IMR-90 (cell line): ENCODE measurements around the gene ELAVL1. TPM values are rescaled to one million over a fixed set of nuclear protein-coding genes. Genes with fewer than 3 reads are reported as not detected.

Source experiments
- ATAC-seq: fragments of 200-7000 bp; cut with Tn5 transposase; 2 replicates; pipeline ENCODE4 v1.9.1; 2020; ENCODE audit warnings: low read depth, mild to moderate bottlenecking, moderate library complexity
- BruUV-seq: library from RNA; stranded (reverse); fragments of 400-500 nt; replicated peaks from 2 replicates; lab custom pipeline; 2021; lab: Mats Ljungman, UMichigan
- CTCF ChIA-PET: fragments of 300-600 bp; formaldehyde crosslinking; extraction: SDS; loops from one replicate; lab custom pipeline; 2021; ENCODE audit warnings: antibody characterized with exemption; lab: Yijun Ruan, JAX
- POLR2A ChIA-PET: fragments of 300-600 bp; sonication (Branson Sonifier 250); formaldehyde crosslinking; loops from one replicate; lab custom pipeline; 2022; ENCODE audit warnings: antibody characterized with exemption; ENCODE audit not compliant: unreplicated experiment; lab: Charles Lee
- DNase-seq: peaks from one replicate; pipeline ENCODE4 v3.0.0; 2013
- H2AFZ ChIP-seq: replicated peaks from 2 replicates; pipeline ENCODE3; 2013; ENCODE audit warnings: low read length, mild to moderate bottlenecking; ENCODE audit not compliant: poor library complexity
- H2AK5ac ChIP-seq: 2 replicates; pipeline ENCODE4 v1.6.1; 2013; ENCODE audit warnings: low read depth, low read length, inconsistent platforms
- H2AK9ac ChIP-seq: replicated peaks from 2 replicates; pipeline ENCODE3; 2013; ENCODE audit warnings: mild to moderate bottlenecking, low read depth, low read length, moderate library complexity; ENCODE audit not compliant: poor library complexity
- H2BK120ac ChIP-seq: 2 replicates; pipeline ENCODE4 v1.6.1; 2013; ENCODE audit warnings: low read depth, low read length, inconsistent platforms
- H2BK15ac ChIP-seq: 3 replicates; pipeline ENCODE4 v1.6.1; 2013; ENCODE audit warnings: low read depth, low read length, inconsistent platforms
- H2BK20ac ChIP-seq: 2 replicates; pipeline ENCODE4 v1.6.1; 2013; ENCODE audit warnings: low read depth, mild to moderate bottlenecking, inconsistent platforms, low read length, moderate library complexity
- H2BK5ac ChIP-seq: 2 replicates; pipeline ENCODE4 v1.6.1; 2013; ENCODE audit warnings: mild to moderate bottlenecking, low read depth, low read length, inconsistent platforms; ENCODE audit not compliant: poor library complexity, severe bottlenecking
- H3K14ac ChIP-seq: replicated peaks from 2 replicates; pipeline ENCODE4 v1.6.1; 2013; ENCODE audit warnings: low read depth, low read length, inconsistent platforms
- H3K18ac ChIP-seq: 2 replicates; pipeline ENCODE4 v1.6.1; 2013; ENCODE audit warnings: low read depth, low read length, control low read depth
- H3K23ac ChIP-seq: 2 replicates; pipeline ENCODE4 v1.6.1; 2013; ENCODE audit warnings: low read depth, low read length, inconsistent platforms
- H3K27ac ChIP-seq: 2 replicates; pipeline ENCODE4 v1.5.1; 2013; ENCODE audit warnings: mild to moderate bottlenecking, control low read depth, low read length; ENCODE audit not compliant: insufficient read depth
- H3K27me3 ChIP-seq: 2 replicates; pipeline ENCODE4 v1.6.1; 2013; ENCODE audit warnings: low read length; ENCODE audit not compliant: control insufficient read depth, insufficient read depth
- H3K36me3 ChIP-seq: 2 replicates; pipeline ENCODE4 v1.6.1; 2013; ENCODE audit warnings: low read length, mixed read lengths; ENCODE audit not compliant: control insufficient read depth, insufficient read depth
- H3K4ac ChIP-seq: 2 replicates; pipeline ENCODE4 v1.6.1; 2013; ENCODE audit warnings: low read depth, low read length, inconsistent platforms
- H3K4me1 ChIP-seq: 2 replicates; pipeline ENCODE4 v1.6.1; 2013; ENCODE audit warnings: low read length, mixed read lengths; ENCODE audit not compliant: control insufficient read depth, insufficient read depth
- H3K4me2 ChIP-seq: 2 replicates; pipeline ENCODE4 v1.6.1; 2013; ENCODE audit warnings: low read depth, mild to moderate bottlenecking, control low read depth, low read length, moderate library complexity
- H3K4me3 ChIP-seq: 2 replicates; pipeline ENCODE4 v1.5.1; 2013; ENCODE audit warnings: low read depth, mild to moderate bottlenecking, control low read depth, low read length, moderate library complexity; ENCODE audit not compliant: insufficient read depth
- H3K56ac ChIP-seq: 2 replicates; pipeline ENCODE4 v1.6.1; 2013; ENCODE audit warnings: low read length, inconsistent platforms; ENCODE audit not compliant: insufficient read depth; ENCODE audit errors: extremely low read depth
- H3K79me1 ChIP-seq, 2 experiments: 2 replicates each; pipeline ENCODE4 v1.6.1; 2013; ENCODE audit warnings: low read length in 2 of 2, inconsistent platforms in 1 of 2, low read depth in 1 of 2
- H3K9ac ChIP-seq: 2 replicates; pipeline ENCODE4 v1.6.1; 2013; ENCODE audit warnings: low read depth, low read length, control low read depth
- H3K9me1 ChIP-seq: 2 replicates; pipeline ENCODE4 v1.6.1; 2013; ENCODE audit warnings: low read length, inconsistent platforms; ENCODE audit not compliant: insufficient read depth
- H3K9me3 ChIP-seq: 2 replicates; pipeline ENCODE4 v1.6.1; 2013; ENCODE audit warnings: low read length; ENCODE audit not compliant: control insufficient read depth, insufficient read depth
- H4K20me1 ChIP-seq: 2 replicates; pipeline ENCODE4 v1.6.1; 2013; ENCODE audit warnings: low read length, inconsistent platforms; ENCODE audit not compliant: insufficient read depth
- H4K5ac ChIP-seq: 2 replicates; pipeline ENCODE4 v1.6.1; 2013; ENCODE audit warnings: mild to moderate bottlenecking, low read depth, low read length, control low read depth
- H4K8ac ChIP-seq, 2 experiments: 2 replicates each; pipeline ENCODE4 v1.6.1; 2013; ENCODE audit warnings: low read depth in 2 of 2, low read length in 2 of 2, control low read depth in 1 of 2, inconsistent platforms in 1 of 2
- H4K91ac ChIP-seq: 2 replicates; pipeline ENCODE4 v1.6.1; 2013; ENCODE audit warnings: low read depth, low read length, inconsistent platforms; ENCODE audit not compliant: insufficient read depth
- CHD1 ChIP-seq: IDR thresholded peaks from 2 replicates; pipeline ENCODE4 v1.6.1; 2012; ENCODE audit warnings: low read depth, low read length, improper control_type of control experiment
- FOS ChIP-seq: fragments of 150-350 bp; IDR thresholded peaks from 2 replicates; pipeline ENCODE4 v1.6.1; 2016; ENCODE audit warnings: low read depth, low read length
- MAFK ChIP-seq: IDR thresholded peaks from 2 replicates; pipeline ENCODE4 v1.6.1; 2012; ENCODE audit warnings: low read depth, low read length, improper control_type of control experiment
- MAZ ChIP-seq: IDR thresholded peaks from 2 replicates; pipeline ENCODE4 v1.6.1; 2012; ENCODE audit warnings: low read depth, mild to moderate bottlenecking, low read length, improper control_type of control experiment, moderate library complexity, borderline replicate concordance
- MXI1 ChIP-seq: IDR thresholded peaks from 2 replicates; pipeline ENCODE4 v1.6.1; 2012; ENCODE audit warnings: low read depth, mild to moderate bottlenecking, low read length, moderate library complexity, borderline replicate concordance
- NFE2L2 ChIP-seq: fragments of 150-350 bp; IDR thresholded peaks from 2 replicates; pipeline ENCODE4 v1.6.1; 2016; ENCODE audit warnings: low read depth, mild to moderate bottlenecking, low read length
- POLR2A ChIP-seq: IDR thresholded peaks from 2 replicates; pipeline ENCODE4 v1.6.1; 2012; ENCODE audit warnings: mild to moderate bottlenecking, low read depth, low read length
- RAD21 ChIP-seq: IDR thresholded peaks from 2 replicates; pipeline ENCODE4 v1.6.1; 2012; ENCODE audit warnings: low read length, improper control_type of control experiment
- RCOR1 ChIP-seq: IDR thresholded peaks from 2 replicates; pipeline ENCODE4 v1.6.1; 2012; ENCODE audit warnings: mild to moderate bottlenecking, low read length, improper control_type of control experiment; ENCODE audit not compliant: insufficient replicate concordance
- RFX5 ChIP-seq: IDR thresholded peaks from 2 replicates; pipeline ENCODE4 v1.8.0; 2012; ENCODE audit warnings: low read depth, mild to moderate bottlenecking, low read length, moderate library complexity
- WGBS, 2 experiments: methylation state at CpG; one replicate each; pipeline versions ENCODE4 v1.1.5 to v1.1.7; 2013; ENCODE audit warnings: missing lambda C conversion rate in 2 of 2; ENCODE audit not compliant: insufficient read length in 1 of 2; ENCODE audit errors: extremely low coverage in 2 of 2; 5-methylcytosine and 5-hydroxymethylcytosine counted together
- dilution Hi-C: fragments of 300-500 bp; cut with HindIII; formaldehyde crosslinking; loops from one replicate; pipeline ENCODE4 v1.14.3; 2018; ENCODE audit warnings: low sequenced_read_pairs; ENCODE audit not compliant: unreplicated experiment
- in situ Hi-C: fragments of 300-500 bp; cut with MboI; formaldehyde crosslinking; loops from 3 replicates; pipeline ENCODE4 v1.14.3; 2019; ENCODE audit warnings: low sequenced_read_pairs, inconsistent platforms, mixed read lengths
- intact Hi-C: fragments of 100-400 bp; cut with micrococcal nuclease; formaldehyde crosslinking; loops from 2 replicates; pipeline ENCODE4 v1.10.0; 2022
- polyA plus RNA-seq, 3 experiments: library from polyadenylated mRNA; depleted of rRNA; stranded (reverse); fragments of >200 nt; gene quantifications; 2 replicates each; pipeline ENCODE4 v1.2.3, GENCODE V29; 2012; ENCODE audit warnings: low replicate concordance in 1 of 3
- total RNA-seq: library from RNA; depleted of rRNA; stranded (reverse); fragments of >200 nt; gene quantifications from 2 replicates; pipeline ENCODE4 v1.2.3, GENCODE V29; 2012
- TF ChIP-seq, protein P1 (sequence below): conservative IDR thresholded peaks from 2 replicates; pipeline ENCODE4 v1.5.1; 2012; ENCODE audit warnings: mild to moderate bottlenecking, low read depth, low read length, improper control_type of control experiment
- TF ChIP-seq, protein P2 (sequence below): fragments of 150-350 bp; IDR thresholded peaks from 2 replicates; pipeline ENCODE4 v1.6.1; 2016; ENCODE audit warnings: low read depth, mild to moderate bottlenecking, low read length, moderate library complexity, borderline replicate concordance
- TF ChIP-seq, protein P3 (sequence below): fragments of 150-350 bp; IDR thresholded peaks from 2 replicates; pipeline ENCODE4 v1.6.1; 2017; ENCODE audit warnings: mild to moderate bottlenecking, antibody characterized with exemption, low read length, low read depth

Gene ELAVL1
- total and polyA plus RNA-seq, 2 of the 4 experiments (the other 2 are of a cell fraction): 55.6 to 59.0 TPM

DNA sequence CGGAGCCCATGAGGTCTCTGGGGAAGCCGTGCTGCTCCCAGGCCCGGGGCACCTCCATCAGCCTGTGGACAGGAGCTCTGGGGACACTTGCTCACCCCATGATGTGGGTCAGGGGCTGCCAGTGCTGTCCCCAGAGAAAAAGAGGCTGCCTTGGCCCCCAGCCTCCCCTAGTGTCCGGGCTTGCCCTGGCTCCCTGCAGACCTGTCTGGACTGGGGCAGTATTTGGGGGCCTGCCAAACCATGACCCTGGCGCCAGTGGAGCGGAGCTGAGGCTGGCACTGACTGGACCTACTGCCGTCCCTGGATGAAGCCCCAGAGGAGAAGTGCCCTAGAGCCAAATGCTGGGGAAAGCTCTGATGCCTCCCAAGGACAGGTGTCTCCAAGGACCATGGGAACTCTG is 30.4 kb downstream of the ELAVL1 start:
- Histone ChIP-seq H2AFZ (no peak overlapping the region), H4K20me1 (peaks cover 61% of the 10 kb centered on the region), H2BK120ac (no peak overlapping the region), H3K9ac (no peak overlapping the region), H3K27me3 (no peaks in the 10 kb centered on the region), H3K18ac (no peak overlapping the region), H3K14ac (no peak overlapping the region), H2BK5ac (no peak overlapping the region), H3K9me1 (no peaks in the 10 kb centered on the region), H3K36me3 (peaks cover 62% of the 10 kb centered on the region), H3K4me1 (no peaks in the 10 kb centered on the region), H3K9me3 (no peaks in the 10 kb centered on the region), H2BK15ac (no peak overlapping the region), H3K4ac (no peak overlapping the region), H3K56ac (no peak overlapping the region), H3K4me2 (no peak overlapping the region), H2AK9ac (no peak overlapping the region), H4K5ac (no peak overlapping the region), H3K23ac (no peak overlapping the region), H2BK20ac (no peak overlapping the region), H2AK5ac (no peak overlapping the region), H4K8ac (no peak overlapping the region), H3K79me1 (peaks cover 16 to 42% of the 10 kb centered on the region in 2 experiments), H4K91ac (no peak overlapping the region), H3K4me3 (no peak overlapping the region), H3K27ac (no peak overlapping the region)
- ChIA-PET POLR2A (no interaction called here), CTCF (no interaction called here)
- no TSS peak for BruUV-seq
- 100% methylated on average over 2 of the region's 7 CpGs; no CpG with 5 or more reads in 1 of the 2 experiments for WGBS, 2 experiments
- intact Hi-C loops: no loop called here
- dilution Hi-C loops: no loop called here
- DNase-seq: no peak
- TF ChIP-seq, protein P1, sequence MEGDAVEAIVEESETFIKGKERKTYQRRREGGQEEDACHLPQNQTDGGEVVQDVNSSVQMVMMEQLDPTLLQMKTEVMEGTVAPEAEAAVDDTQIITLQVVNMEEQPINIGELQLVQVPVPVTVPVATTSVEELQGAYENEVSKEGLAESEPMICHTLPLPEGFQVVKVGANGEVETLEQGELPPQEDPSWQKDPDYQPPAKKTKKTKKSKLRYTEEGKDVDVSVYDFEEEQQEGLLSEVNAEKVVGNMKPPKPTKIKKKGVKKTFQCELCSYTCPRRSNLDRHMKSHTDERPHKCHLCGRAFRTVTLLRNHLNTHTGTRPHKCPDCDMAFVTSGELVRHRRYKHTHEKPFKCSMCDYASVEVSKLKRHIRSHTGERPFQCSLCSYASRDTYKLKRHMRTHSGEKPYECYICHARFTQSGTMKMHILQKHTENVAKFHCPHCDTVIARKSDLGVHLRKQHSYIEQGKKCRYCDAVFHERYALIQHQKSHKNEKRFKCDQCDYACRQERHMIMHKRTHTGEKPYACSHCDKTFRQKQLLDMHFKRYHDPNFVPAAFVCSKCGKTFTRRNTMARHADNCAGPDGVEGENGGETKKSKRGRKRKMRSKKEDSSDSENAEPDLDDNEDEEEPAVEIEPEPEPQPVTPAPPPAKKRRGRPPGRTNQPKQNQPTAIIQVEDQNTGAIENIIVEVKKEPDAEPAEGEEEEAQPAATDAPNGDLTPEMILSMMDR: no peak
- TF ChIP-seq, protein P2, sequence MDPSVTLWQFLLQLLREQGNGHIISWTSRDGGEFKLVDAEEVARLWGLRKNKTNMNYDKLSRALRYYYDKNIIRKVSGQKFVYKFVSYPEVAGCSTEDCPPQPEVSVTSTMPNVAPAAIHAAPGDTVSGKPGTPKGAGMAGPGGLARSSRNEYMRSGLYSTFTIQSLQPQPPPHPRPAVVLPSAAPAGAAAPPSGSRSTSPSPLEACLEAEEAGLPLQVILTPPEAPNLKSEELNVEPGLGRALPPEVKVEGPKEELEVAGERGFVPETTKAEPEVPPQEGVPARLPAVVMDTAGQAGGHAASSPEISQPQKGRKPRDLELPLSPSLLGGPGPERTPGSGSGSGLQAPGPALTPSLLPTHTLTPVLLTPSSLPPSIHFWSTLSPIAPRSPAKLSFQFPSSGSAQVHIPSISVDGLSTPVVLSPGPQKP: no peak
- TF ChIP-seq POLR2A: no peak
- no peak for TF ChIP-seq RFX5
- no peak for TF ChIP-seq MXI1
- TF ChIP-seq RAD21: no peak
- no peak for TF ChIP-seq FOS
- no peak for TF ChIP-seq MAZ
- no peak for TF ChIP-seq RCOR1
- TF ChIP-seq NFE2L2: no peak
- TF ChIP-seq, protein P3, sequence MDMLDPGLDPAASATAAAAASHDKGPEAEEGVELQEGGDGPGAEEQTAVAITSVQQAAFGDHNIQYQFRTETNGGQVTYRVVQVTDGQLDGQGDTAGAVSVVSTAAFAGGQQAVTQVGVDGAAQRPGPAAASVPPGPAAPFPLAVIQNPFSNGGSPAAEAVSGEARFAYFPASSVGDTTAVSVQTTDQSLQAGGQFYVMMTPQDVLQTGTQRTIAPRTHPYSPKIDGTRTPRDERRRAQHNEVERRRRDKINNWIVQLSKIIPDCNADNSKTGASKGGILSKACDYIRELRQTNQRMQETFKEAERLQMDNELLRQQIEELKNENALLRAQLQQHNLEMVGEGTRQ: no peak
- no peak for TF ChIP-seq CHD1
- no peak for TF ChIP-seq MAFK
- in situ Hi-C loops: loop anchor here (10.0 kb wide), 1 partner anchor 280 kb away; no protein-coding TSS in a partner anchor
- ATAC-seq: no peak
